GM18517 (cell line): ENCODE data around the gene CHTOP.

Experiments used
- ATAC-seq: cut with Tn5 transposase; IDR thresholded peaks from one replicate; pipeline ENCODE4 v1.9.1; 2021; ENCODE audit warnings: mild to moderate bottlenecking, moderate library complexity; ENCODE audit not compliant: unreplicated experiment

CHTOP gene

GRCh38 chr1:153612755-153613331, 21.0 kb upstream of the CHTOP start, which contains the start of gene S100A16:
TSS of gene S100A16 (minus strand) at chr1:153613137. CDS start at chr1:153608151, 4,986 bp downstream.
- no peak for ATAC-seq

GRCh38 chr1:153613406-153613805, 20.5 kb upstream of the CHTOP start:
- no peak for ATAC-seq

GRCh38 chr1:153614189-153614900, 19.5 kb upstream of the CHTOP start:
- no peak for ATAC-seq

- no peak for ATAC-seq
Measured at GRCh38 chr1:153614906-153615305, 19.0 kb upstream of the CHTOP start.

GRCh38 chr1:153615406-153615805, 18.5 kb upstream of the CHTOP start:
- ATAC-seq = no peak

- no peak for ATAC-seq
Measured at GRCh38 chr1:153616144-153616916, 17.5 kb upstream of the CHTOP start, which contains the start of gene S100A14. TSS of gene S100A14 (minus strand) at chr1:153616325. CDS start at chr1:153615858, 467 bp downstream.

- no peak for ATAC-seq
Measured at GRCh38 chr1:153616917-153617311, 17.0 kb upstream of the CHTOP start.

- no peak for ATAC-seq
Measured at GRCh38 chr1:153617663-153618062, 16.2 kb upstream of the CHTOP start.

GRCh38 chr1:153619171-153619570, 14.7 kb upstream of the CHTOP start:
- ATAC-seq = no peak

- ATAC-seq = no peak
Measured at GRCh38 chr1:153623101-153623500, 10.8 kb upstream of the CHTOP start.

GRCh38 chr1:153624965-153625611, 8.8 kb upstream of the CHTOP start:
- ATAC-seq = no peak

- no peak for ATAC-seq
Measured at GRCh38 chr1:153626477-153626903, 7.4 kb upstream of the CHTOP start.

- ATAC-seq = no peak
Measured at GRCh38 chr1:153626904-153627714, 6.8 kb upstream of the CHTOP start, which contains the start of gene S100A13. TSS of gene S100A13 (minus strand) at chr1:153627505. CDS start at chr1:153626472, 1,033 bp downstream.

GRCh38 chr1:153627715-153628626, 5.9 kb upstream of the CHTOP start, which contains the start of gene S100A1:
TSS of gene S100A1 (plus strand) at chr1:153628434. CDS start at chr1:153630522, 2,088 bp downstream.
- no peak for ATAC-seq

- ATAC-seq = no peak
Measured at GRCh38 chr1:153628638-153629342, 5.1 kb upstream of the CHTOP start.

- ATAC-seq = no peak
Measured at GRCh38 chr1:153629343-153629665, 4.6 kb upstream of the CHTOP start.

- ATAC-seq = no peak
Measured at GRCh38 chr1:153629971-153630370, 3.9 kb upstream of the CHTOP start.

- ATAC-seq = no peak
Measured at GRCh38 chr1:153630384-153630783, 3.5 kb upstream of the CHTOP start.
